Heart right ventricle (tissue), 16 donors: ENCODE results near the gene IL1RAPL2. TPM values are rescaled to one million over a fixed set of nuclear protein-coding genes. Genes with fewer than 3 reads are reported as not detected.

ENCODE experiments used
- ATAC-seq, 8 donors: fragments of 200-7000 bp; cut with Tn5 transposase; one replicate each; pipeline ENCODE4 v1.9.1; 2020; ENCODE audit warnings: mild to moderate bottlenecking in 8 of 8, moderate library complexity in 8 of 8, moderate number of reproducible peaks in 1 of 8
- DNase-seq, 2 donors: peaks; one replicate each; pipeline ENCODE4 v3.0.0-alpha.2; 2020
- H3K27ac ChIP-seq, 10 donors: fragments of 200-600 bp; sonication (generic) in 2 of 10; one replicate each; pipeline versions ENCODE4 v1.5.0 to v1.8.0; 2020 to 2022; ENCODE audit warnings: mild to moderate bottlenecking in 3 of 10
- H3K27me3 ChIP-seq, 7 donors: fragments of 200-600 bp; one replicate each; pipeline ENCODE4 v1.8.0; 2021 to 2022; ENCODE audit warnings: mild to moderate bottlenecking in 2 of 7
- H3K36me3 ChIP-seq, 9 donors: fragments of 200-600 bp; sonication (generic) in 1 of 9; one replicate each; pipeline versions ENCODE4 v1.5.0 to v1.8.0; 2020 to 2022; ENCODE audit warnings: mild to moderate bottlenecking in 2 of 9
- H3K4me1 ChIP-seq, 9 donors: fragments of 200-600 bp; sonication (generic) in 1 of 9; one replicate each; pipeline versions ENCODE4 v1.5.0 to v1.8.0; 2020 to 2022; ENCODE audit warnings: mild to moderate bottlenecking in 4 of 9
- H3K4me3 ChIP-seq, 10 donors: fragments of 200-600 bp; sonication (generic) in 2 of 10; one replicate each; pipeline versions ENCODE4 v1.5.0 to v1.8.0; 2020 to 2022; ENCODE audit warnings: mild to moderate bottlenecking in 7 of 10, moderate library complexity in 2 of 10
- H3K9me3 ChIP-seq, 11 donors: fragments of 200-600 bp in 10 of 11; sonication (generic) in 2 of 11; one replicate each; pipeline versions ENCODE4 v1.5.0 to v1.8.0; 2013 to 2022; ENCODE audit warnings: mild to moderate bottlenecking in 2 of 11, control low read depth in 1 of 11, moderate library complexity in 1 of 11
- CTCF ChIP-seq, 9 donors: fragments of 200-600 bp; sonication (generic) in 2 of 9; IDR thresholded peaks; one replicate each; pipeline versions ENCODE4 v1.5.0 to v1.8.0; 2021 to 2022; ENCODE audit warnings: antibody characterized with exemption in 9 of 9, mild to moderate bottlenecking in 5 of 9, moderate library complexity in 1 of 9
- WGBS, 2 donors: extraction: QIAGEN DNeasy Blood & Tissue Kit; methylation state at CpG; one replicate each; pipeline ENCODE4 v1.1.7; 2013; ENCODE audit warnings: inconsistent platforms in 1 of 2; 5-methylcytosine and 5-hydroxymethylcytosine counted together
- intact Hi-C, 10 donors: fragments of 100-400 bp; cut with DNase I; formaldehyde crosslinking; loops; one replicate each; pipeline versions ENCODE4 v1.11.1 to v1.14.2; 2022
- polyA plus RNA-seq, 2 donors: library from polyadenylated mRNA; stranded (reverse); fragments of 200-250 nt; gene quantifications; one replicate each; pipeline ENCODE4 v1.2.3, GENCODE V29; 2013
- total RNA-seq, 10 donors: library from RNA; stranded (reverse); fragmentation: NEBNext Ultra II Directional in 3 of 10; extraction: Animal tissue kit (Norgen Biotek cat#: 25700) in 3 of 10; gene quantifications; one replicate each; pipeline versions ENCODE4 v1.2.1 to v1.2.4, GENCODE V29; 2021 to 2023
- donor health status: Arrhythmogenic right ventricular cardiomyopathy.
- donor health status: ischemic (EF 13 %, LVEDD 7.1; RV severe dilation, severe dysfunction).
- donor health status: healthy with polysubstance abuse.
- donor health status: DM: no; HTN: yes; CAD: no.
- donor health status: DM: no; HTN: no; CAD: no.
- donor health status: ischemic (EF 25% LVEDD 6.9; RV normal size, moderate dysfunction).
- donor health status: ischemic (EF 25% LVEDD 5.7; RV mildly dilated, moderate dysfunction).
- donor health status: healthy.
- donor health status: DM: yes; HTN: yes; CAD: no.
- donor health status: Ischemic cardiomyopathy.
- donor health status: ischemic (EF 35%, LVEDD 5.7; RV mildly dilated, moderate dysfunction).
- donor health status: nonischemic (EF 11% LVEDD 7.7; RV severe dilation, severe dysfunction).
- donor health status: DM: yes; HTN: yes; CAD: no.
- donor health status: PGD.
- donor health status: ischemic (EF 29% LVEDD 5.4; RV normal size, mild dysfunction).
- donor health status: nonischemic (EF 23%, LVEDD 6.1; RV moderate dilation, normal function).

The IL1RAPL2 gene
- total and polyA plus RNA-seq, 12 donors = 0.01 TPM; not detected in 11

GRCh38 chrX:105063743-105064142, 497.7 kb downstream of the IL1RAPL2 start:
- TF ChIP-seq CTCF (IDR thresholded peaks at IDR 0.05) = no peak
- ATAC-seq = no peak
- Histone ChIP-seq H3K36me3 (no peaks in the 10 kb centered on the region), H3K27ac (no peak overlapping the region), H3K27me3 (peaks cover 0 to 9% (median 0%) of the 10 kb centered on the region in 7 donors), H3K4me1 (no peaks in the 10 kb centered on the region), H3K9me3 (no peaks in the 10 kb centered on the region), H3K4me3 (no peak overlapping the region)
- DNase-seq = no peak
- intact Hi-C loops = no loop called here

GRCh38 chrX:105098201-105098600, 532.2 kb downstream of the IL1RAPL2 start:
- Histone ChIP-seq H3K4me3 (no peak overlapping the region), H3K36me3 (no peaks in the 10 kb centered on the region), H3K27ac (no peak overlapping the region), H3K9me3 (no peaks in the 10 kb centered on the region), H3K4me1 (no peaks in the 10 kb centered on the region), H3K27me3 (peaks cover 0 to 5% (median 0%) of the 10 kb centered on the region in 7 donors)
- intact Hi-C loops = no loop called here
- no peak for TF ChIP-seq CTCF (IDR thresholded peaks at IDR 0.05)
- 54 to 59% methylated on average over 2 of the region's 2 CpGs for whole genome bisulfite sequencing, 2 donors
- DNase-seq (no peak), ATAC-seq (no peak)

GRCh38 chrX:105098812-105099211, 532.8 kb downstream of the IL1RAPL2 start:
- 83 to 87% methylated on average over 4 of the region's 4 CpGs for WGBS, 2 donors
- ATAC-seq = no peak
- H3K4me1 ChIP-seq = no peaks in the 10 kb centered on the region

GRCh38 chrX:105101378-105101777, 535.4 kb downstream of the IL1RAPL2 start:
- 91 to 97% methylated on average over 3 of the region's 3 CpGs for WGBS, 2 donors
- no peak for DNase-seq

More at GRCh38 chrX:105098812-105099211, 532.8 kb downstream of the IL1RAPL2 start:
- Histone ChIP-seq H3K27ac (no peak overlapping the region), H3K4me3 (no peak overlapping the region), H3K36me3 (no peaks in the 10 kb centered on the region), H3K9me3 (no peaks in the 10 kb centered on the region), H3K27me3 (peaks cover 0 to 5% (median 0%) of the 10 kb centered on the region in 7 donors)
- no peak for DNase-seq
- no peak for TF ChIP-seq CTCF (IDR thresholded peaks at IDR 0.05)
- intact Hi-C loops = no loop called here

More at GRCh38 chrX:105101378-105101777, 535.4 kb downstream of the IL1RAPL2 start:
- no peaks in the 10 kb centered on the region for H3K4me1 ChIP-seq
- no peak overlapping the region for H3K27ac ChIP-seq
- H3K36me3 ChIP-seq = no peaks in the 10 kb centered on the region
- H3K4me3 ChIP-seq = no peak overlapping the region
- peaks cover 0 to 7% (median 0%) of the 10 kb centered on the region in 7 donors for H3K27me3 ChIP-seq
- no peaks in the 10 kb centered on the region for H3K9me3 ChIP-seq
- intact Hi-C loops = no loop called here
- TF ChIP-seq CTCF (IDR thresholded peaks at IDR 0.05) = no peak
- no peak for ATAC-seq
